HG03280 (cell line): ENCODE results near the gene NMRAL1.
A peak's percentile ranks its signal among the peaks of the same experiment; 100 is the strongest.

Source experiments
- ATAC-seq: cut with Tn5 transposase; IDR thresholded peaks from one replicate; pipeline ENCODE4 v1.9.1; 2021; ENCODE audit warnings: mild to moderate bottlenecking, moderate library complexity; ENCODE audit not compliant: unreplicated experiment

NMRAL1 gene

DNA sequence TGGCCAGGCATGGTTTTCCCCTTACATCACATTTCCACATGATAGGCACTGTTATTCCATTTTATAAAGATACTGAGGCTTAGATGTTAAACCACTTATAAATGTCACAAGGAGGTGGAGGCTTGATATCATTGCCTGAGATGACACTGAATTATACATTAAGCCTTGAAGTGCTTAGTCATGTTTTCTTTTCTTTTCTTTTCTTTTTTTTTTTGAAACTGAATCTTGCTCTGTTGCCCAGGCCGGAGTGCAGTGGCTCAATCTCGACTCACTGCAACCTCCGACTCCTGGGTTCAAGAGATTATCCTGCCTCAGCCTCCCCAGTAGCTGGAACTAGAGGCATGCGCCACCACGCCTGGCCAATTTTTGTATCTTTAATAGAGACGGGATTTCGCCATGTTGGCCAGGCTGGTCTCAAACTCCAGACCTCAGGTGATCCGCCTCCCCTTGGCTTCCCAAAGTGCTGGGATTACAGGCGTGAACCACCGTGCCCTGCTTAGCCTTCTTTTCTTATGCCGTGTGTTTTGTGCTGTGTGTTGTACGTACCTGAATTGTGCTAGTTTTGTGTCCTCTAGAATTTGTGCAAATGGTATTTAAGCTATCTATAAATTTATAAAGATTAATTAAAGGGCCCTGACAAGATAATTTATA lies 47.6 kb downstream of the NMRAL1 start:
- ATAC-seq: no peak

- ATAC-seq: peak; percentile 23
Observed at GRCh38 chr16:4426021-4426684, 48.3 kb downstream of the NMRAL1 start.

DNA sequence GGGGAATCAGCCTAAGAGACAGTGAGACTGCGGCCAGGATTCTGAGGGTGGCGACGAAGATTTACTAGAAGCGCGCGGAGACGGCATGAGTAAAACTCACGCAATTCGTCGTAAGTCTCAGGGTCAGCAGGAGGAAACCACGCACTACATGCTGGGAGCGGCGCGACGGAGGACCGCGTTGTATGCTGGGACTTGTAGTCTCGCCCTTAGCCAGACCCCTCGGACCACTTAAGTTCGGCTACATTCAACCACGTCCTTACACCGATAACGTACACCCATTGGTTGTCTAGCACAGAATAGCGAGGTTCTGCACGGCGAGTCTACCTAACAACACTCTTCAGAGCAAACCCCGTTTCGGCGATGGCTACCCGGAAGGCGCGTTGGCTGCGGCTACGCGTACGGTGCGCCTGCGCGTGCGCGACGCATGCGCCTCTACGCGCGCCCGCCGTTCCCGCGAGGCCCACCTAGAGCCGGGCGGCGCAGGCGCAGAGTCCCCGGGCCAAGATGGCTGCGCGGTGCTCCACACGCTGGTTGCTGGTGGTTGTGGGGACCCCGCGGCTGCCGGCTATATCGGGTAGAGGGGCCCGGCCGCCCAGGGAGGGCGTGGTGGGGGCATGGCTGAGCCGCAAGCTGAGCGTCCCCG lies 48.9 kb downstream of the NMRAL1 start, which contains the start of gene DNAJA3:
Gene DNAJA3 (plus strand): TSS at position 491 of the 643 bp plus-strand sequence. CDS start 14 bp downstream, at position 505.
- ATAC-seq: peak; percentile 90

DNA sequence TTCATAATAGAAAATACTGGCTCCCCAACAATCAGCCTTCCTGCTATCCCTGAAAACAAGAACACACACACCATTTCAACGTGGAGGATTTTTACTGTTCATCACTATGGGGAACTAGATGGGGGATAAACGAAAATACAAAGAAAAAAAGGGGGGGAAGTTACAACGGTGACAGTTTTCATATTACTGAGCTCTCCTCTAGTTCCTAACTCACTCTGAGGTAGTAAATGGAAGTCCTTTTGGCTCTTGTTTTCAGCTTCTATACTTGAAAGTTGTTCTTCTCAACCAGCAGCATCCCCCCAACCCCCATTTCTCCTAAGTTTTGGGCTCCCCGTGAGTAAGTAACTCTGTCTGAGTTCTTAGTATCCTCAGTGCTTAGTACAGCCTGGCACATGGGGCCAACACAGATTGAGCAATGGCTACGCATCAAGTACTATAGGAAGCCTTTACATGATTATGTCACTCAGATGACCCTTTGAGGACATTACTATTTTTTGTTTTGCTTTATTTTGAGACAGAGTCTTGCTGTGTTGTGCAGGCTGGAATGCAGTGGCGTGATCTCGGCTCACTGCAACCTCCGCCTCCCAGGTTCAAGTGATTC lies 53.8 kb downstream of the NMRAL1 start:
- no peak for ATAC-seq

- no peak for ATAC-seq
Observed at GRCh38 chr16:4419402-4419959, 54.9 kb downstream of the NMRAL1 start.

- peak; percentile 71 for ATAC-seq
Observed at GRCh38 chr16:4416200-4417032, 58.0 kb downstream of the NMRAL1 start, which contains the start of gene CORO7. TSS of gene CORO7 (minus strand) at chr16:4416596. CDS start at chr16:4416518, 78 bp downstream.

DNA sequence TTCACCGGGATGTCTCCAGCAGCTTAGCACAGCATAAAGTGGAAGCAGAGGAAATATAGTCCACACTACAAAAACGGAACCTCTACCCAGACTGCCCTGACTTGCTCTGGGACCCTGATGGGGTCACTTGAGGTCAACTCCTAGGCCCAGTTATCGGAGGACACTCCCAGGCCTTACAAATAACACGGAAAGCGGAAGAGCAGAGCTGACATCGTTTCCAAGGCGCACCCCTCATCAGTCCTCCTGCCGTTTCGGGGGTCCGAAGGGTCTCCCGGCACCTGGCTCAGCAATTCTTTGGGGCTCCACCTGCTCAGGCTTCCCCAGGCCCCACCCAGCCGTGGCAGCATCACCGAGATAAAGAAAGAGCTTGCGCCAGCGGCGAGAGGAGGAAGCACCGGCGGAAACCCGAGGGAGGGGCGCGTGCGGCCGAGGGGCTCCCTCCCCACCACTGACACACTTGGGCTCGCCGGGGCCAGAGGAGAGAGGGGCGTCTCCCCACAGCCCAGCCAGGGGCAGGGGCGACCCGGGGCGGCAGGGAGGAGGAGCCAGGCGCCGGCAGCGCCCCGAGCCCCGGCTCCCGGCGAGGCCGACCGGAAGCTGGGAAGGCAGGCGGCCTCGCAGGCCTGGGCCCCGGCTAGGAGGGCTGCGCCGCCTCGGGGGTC lies 58.8 kb downstream of the NMRAL1 start:
- ATAC-seq: no peak

DNA sequence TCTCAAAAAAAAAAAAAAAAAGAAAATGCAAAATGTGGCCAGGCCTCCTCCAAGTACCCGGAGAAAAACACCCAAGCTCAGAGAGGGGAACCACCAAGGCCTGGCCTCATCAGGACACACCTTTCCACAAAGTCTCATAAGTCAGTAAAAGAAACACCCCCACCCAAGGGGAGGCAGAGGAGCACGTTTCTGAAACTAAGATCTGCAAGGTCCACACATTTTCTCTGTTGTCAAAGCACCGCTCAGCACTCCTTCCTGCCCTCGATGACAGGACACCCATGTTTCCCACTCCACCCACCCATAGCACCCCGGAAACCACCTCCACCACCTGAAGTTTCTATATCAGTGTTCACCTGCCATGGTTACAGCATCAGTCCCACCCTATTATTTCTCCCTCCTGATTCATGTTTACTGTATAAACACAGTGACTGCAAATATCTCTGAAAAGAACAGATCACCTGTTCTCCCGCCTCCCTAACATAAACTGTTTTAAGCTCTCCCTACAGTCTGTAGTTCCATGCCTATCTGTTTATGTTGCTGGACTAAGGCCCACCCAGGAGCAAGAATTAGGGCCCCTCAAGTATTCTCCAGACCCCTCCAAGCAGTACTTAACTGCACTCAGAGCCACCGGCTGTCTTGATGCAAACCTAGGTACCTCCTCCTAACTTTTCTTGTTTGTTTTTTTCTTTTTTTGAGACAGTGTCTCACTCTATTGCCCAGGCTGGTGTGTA lies 60.1 kb downstream of the NMRAL1 start:
- peak; percentile 57 for ATAC-seq

- ATAC-seq: no peak
Observed at GRCh38 chr16:4412854-4413253, 61.6 kb downstream of the NMRAL1 start.

DNA sequence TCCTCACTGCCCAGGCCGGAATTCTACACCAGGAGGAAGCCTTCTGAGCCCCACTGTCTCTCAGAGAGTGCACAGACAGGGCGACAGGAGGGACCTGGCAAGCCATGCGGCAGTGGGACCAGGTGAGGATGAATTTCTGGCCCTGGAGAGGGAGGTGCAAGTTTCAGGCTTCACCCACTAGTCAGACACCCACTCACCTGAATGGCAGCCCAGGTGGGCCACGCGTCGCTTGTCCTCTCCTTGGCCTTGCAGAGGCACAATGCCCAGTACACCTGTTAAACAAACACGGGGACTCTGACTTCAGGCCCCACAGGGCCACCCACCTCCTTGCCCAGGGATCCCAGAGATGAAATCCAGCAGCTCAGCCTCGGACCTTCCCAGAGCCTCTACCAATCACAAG lies 62.3 kb downstream of the NMRAL1 start:
- no peak for ATAC-seq
